ENCODE data around the gene MATN1.
A peak's percentile ranks its signal among the peaks of the same experiment; 100 is the strongest.

The MATN1 gene

DNA sequence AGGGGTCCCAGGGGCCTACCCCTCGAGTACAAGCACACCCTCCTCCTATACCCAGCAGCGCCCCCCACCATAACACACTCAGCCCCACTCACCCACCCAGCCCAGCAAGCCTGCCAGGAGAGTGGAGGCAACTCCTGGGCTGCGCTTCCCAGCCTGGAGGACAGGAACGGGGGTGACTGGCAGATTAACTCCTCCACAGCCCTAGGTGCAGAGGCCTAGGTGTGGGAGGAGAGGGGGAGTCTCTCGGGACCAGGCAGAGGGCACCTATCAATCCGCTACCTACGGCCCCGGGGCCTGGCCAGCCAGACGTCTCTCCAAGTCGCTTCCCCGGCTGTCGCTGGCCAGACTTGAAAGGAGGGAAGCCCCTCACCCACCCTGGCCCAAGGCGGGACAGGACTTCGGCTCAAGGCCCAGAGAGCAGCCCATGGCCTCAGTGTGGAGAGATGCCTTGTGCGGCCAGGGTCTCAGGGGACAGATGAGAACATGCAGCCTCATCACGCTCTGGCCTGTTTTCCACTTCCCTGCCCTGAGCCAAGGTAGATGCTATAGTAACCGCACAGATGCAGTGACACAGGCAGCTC, 24.9 kb downstream of the MATN1 start:
- TF ChIP-seq, protein P1, sequence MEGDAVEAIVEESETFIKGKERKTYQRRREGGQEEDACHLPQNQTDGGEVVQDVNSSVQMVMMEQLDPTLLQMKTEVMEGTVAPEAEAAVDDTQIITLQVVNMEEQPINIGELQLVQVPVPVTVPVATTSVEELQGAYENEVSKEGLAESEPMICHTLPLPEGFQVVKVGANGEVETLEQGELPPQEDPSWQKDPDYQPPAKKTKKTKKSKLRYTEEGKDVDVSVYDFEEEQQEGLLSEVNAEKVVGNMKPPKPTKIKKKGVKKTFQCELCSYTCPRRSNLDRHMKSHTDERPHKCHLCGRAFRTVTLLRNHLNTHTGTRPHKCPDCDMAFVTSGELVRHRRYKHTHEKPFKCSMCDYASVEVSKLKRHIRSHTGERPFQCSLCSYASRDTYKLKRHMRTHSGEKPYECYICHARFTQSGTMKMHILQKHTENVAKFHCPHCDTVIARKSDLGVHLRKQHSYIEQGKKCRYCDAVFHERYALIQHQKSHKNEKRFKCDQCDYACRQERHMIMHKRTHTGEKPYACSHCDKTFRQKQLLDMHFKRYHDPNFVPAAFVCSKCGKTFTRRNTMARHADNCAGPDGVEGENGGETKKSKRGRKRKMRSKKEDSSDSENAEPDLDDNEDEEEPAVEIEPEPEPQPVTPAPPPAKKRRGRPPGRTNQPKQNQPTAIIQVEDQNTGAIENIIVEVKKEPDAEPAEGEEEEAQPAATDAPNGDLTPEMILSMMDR (conservative IDR thresholded peaks at IDR 0.05; ENCODE audit: control insufficient read depth, insufficient read depth, low read depth, low read length) = no peak
- peak; percentile 51 for DNase-seq (ENCODE audit: low read depth)

DNA sequence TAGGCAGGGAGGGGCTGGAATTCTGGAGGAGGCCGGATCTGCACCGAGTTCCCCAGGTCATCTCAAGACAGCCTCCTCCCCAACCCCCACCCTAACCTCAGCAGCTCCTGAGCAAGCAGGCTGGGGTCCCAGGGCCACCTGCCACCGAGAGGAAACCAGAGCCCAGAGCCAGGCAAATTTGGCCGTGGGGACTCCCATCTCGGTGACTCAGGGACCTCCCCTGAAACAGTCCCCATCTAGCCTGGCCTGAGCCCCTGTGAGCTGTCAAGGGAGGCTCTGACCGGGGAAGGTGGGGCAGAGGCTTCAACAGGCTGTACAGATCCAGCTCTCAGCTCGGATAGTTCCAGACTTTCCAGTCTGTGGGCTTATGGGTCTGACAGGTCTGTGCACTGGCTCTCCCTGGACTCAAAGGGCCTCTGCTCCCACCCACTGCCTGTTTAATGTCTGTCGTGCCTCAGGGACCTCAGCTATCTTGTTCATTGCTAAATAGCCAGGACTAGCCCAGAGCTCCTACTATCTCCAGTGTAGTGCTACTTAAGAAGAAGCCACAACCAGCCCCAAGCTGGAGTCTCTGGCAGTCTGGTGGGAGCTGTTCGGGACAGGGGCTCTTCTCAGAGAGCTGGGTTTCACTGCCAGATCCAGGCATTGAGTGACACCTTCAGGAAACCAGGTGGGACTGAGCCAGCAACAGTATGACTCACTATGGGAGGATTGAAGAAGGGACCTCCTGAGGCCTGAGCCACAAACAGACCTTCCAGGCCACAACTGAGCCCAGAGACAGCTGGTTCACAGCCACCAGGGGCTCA, 25.6 kb downstream of the MATN1 start:
- TF ChIP-seq, protein P1 (conservative IDR thresholded peaks at IDR 0.05; ENCODE audit: control insufficient read depth, insufficient read depth, low read depth, low read length) = no peak
- no peak overlapping the region for H3K4me3 ChIP-seq (ENCODE audit: control insufficient read depth, low read depth, low read length)
- peak; percentile 69 for DNase-seq (ENCODE audit: low read depth)

More for the DNA sequence above, 24.9 kb downstream of the MATN1 start:
- no peak overlapping the region for H3K4me3 ChIP-seq (ENCODE audit: control insufficient read depth, low read depth, low read length)

DNA sequence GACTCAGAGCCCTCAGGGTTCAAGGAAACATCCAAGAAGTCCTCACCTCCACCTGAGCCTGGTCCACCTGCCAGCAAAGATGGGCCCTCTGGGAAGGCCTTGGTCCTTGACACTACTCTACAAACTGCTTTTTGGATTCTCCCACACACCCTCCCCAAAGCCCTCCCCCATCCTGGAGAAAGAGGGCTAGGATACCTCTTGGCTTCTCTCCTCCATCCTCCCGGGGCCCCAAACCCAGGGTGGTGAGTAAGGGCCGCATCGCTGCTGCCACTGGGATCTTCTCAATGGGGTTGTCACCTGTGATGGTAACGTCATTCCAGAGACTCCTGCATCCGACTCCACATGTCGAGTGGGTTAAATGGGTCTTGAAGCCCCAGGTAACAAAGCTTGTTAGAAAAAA, 26.6 kb downstream of the MATN1 start:
- TF ChIP-seq, protein P1 (conservative IDR thresholded peaks at IDR 0.05; ENCODE audit: control insufficient read depth, insufficient read depth, low read depth, low read length) = no peak
- H3K4me3 ChIP-seq (ENCODE audit: control insufficient read depth, low read depth, low read length) = no peak overlapping the region
- no peak for DNase-seq (ENCODE audit: low read depth)

DNA sequence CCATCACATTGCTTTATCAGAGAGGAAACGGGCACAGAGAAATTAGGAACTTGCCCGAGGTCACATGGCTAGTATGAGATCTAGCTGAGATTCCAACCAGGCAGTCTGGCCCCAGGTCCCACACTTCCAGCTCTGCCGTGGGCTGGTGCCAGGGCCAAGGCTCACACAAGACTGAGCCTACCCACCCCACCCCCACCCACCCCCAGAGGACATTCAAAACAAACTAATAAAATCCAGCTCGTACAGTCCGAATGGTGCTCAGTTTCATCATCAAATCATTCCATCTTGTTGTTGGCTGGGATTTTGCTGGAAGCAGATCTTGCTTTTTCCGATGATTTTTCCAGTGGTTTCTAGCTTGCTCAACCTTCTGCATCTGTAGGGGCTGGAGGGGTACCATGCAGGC, 27.9 kb downstream of the MATN1 start:
- DNase-seq (ENCODE audit: low read depth) = peak; percentile 47
- TF ChIP-seq, protein P1 (conservative IDR thresholded peaks at IDR 0.05; ENCODE audit: control insufficient read depth, insufficient read depth, low read depth, low read length) = no peak
- H3K4me3 ChIP-seq (ENCODE audit: control insufficient read depth, low read depth, low read length) = no peak overlapping the region

DNA sequence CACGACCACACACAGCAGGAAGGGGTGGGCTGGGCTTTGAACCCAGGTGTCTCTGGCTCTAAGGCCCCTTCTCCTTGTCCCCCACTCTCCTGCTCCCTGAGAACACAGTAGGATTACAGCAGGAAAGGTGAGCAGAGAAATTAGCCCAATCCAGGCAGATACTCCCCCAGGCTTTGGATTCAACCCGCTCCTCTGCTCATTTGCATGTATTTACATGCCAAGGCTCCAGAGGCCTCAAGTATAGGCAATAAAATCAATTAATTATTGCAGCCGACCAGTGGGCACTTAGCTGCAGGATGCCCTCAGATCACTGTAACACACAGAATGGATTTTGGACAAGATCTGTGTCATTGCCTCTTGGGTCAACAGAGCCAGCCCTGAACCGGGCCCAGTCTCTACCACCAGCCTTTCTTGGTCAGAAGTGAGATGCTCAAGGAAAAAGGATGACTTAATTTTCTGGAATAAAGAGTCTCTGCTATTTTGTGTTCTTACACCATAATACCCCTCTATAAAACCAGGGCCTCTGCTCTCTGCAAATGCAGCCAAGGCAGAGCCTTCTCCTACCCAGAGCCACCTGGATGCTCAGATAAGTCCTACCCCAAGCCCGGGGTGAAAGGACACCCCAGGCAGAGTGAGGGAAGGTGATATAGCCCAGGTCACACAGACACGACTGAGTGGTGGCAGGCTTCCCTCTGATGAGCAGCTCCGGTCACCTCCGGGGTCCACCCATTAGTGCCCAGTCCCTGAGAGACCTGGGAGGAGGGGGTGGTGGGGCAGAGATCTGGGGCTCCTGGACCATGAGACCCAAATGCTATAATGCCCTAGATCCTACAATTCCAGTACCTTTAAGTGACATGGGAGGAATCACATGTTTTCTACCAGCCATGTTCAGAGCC, 28.9 kb downstream of the MATN1 start:
- TF ChIP-seq, protein P1 (conservative IDR thresholded peaks at IDR 0.05; ENCODE audit: control insufficient read depth, insufficient read depth, low read depth, low read length) = no peak

DNA sequence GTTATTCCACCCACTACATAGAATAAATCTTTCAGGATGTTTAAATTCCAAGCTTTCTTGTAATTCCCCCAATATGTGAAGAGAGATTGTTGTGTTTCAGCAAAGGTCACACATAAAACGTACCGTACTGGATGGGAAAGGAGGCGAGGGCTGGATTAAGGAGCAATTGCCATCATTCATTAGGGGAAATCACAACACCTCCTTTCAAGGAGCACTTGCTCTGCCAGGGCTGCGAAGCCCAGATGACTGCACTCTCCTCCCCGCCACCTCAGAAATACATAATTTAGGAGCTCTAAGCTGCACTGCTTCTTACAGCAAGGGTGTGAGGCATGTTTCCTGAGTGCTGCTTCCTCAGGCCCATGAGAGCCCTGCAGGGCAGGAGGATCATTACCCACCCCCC, 29.6 kb downstream of the MATN1 start:
- no peak overlapping the region for H3K4me3 ChIP-seq (ENCODE audit: control insufficient read depth, low read depth, low read length)
- DNase-seq (ENCODE audit: low read depth) = no peak
- TF ChIP-seq, protein P1 (conservative IDR thresholded peaks at IDR 0.05; ENCODE audit: control insufficient read depth, insufficient read depth, low read depth, low read length) = no peak

More for the DNA sequence above, 28.9 kb downstream of the MATN1 start:
- no peak for DNase-seq (ENCODE audit: low read depth)
- no peak overlapping the region for H3K4me3 ChIP-seq (ENCODE audit: control insufficient read depth, low read depth, low read length)

Data from fibroblast of mammary gland (primary cell).